Measurements from ENCODE around the gene HOMER2.
"Not testable (repeated sequence)": the region's sequence is repeated elsewhere in the genome, so short reads cannot be mapped to it uniquely, and the experiment has no call there.

HOMER2 gene

DNA sequence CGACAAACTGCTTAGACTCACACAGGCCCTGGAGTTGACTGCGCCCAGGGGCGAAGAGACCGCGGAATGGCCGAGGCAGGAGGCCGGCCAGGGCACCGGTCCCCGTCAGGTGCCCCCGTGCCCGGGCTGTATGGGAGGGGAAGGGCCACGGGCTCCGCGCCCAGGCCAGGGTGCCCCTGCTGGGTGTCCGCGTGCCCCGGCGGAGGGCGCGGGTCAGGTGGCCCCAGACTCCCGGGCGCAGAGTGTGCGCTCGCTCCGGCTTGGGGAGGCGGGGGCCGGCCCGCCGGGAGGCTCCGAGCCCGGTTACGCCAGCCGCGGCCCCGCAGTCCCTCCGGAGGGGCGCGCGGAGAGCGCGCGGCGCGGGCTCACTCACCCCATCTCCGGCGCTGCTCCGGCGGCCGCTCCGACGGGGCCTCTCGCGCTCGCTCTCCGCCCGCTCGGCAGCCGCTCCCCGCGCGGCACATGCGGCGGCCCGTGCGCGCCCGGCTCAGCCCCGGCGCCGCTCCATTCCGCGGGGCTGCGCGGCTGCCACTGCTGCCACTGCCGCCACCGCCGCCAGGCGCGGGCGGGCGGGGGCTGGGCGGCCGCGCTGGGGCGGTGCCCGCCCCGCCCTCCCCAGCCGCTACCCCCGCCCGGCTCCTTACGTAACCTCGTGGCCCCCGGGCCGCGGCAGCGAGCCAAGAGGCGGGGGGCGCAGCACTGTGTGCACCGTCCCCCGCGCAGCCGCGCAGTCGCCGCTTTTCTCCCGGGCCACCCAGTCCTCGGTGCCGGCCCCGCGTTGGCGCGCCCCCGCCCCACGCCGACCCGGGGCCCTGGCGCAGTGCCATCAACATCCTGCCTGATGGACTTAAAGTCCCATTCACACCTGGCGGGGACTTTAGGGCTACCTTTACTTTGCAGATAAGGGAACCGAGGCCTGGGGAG lies at the start of gene HOMER2:
HOMER2 (minus strand) TSS at position 563 of the 924 bp plus-strand sequence; CDS start at position 378, 185 bp downstream.
- peak; percentile 20 for DNase-seq (ENCODE audit: low spot score)

DNA sequence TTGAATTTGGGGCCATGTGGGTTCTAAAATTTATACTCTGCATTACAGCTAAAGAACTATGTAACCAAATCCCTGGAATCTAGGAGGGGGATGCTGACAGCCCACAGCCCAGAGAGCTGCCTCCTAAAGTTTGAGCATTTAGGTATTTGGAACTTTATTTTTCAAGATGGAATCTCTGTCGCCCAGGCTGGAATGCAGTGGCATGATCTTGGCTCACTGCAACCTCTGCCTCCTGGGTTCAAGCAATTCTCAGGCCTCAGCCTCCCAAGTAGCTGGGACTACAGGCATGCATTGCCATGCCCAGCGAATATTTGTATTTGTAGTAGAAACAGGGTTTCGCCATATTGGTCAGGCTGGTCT lies 48.1 kb upstream of the HOMER2 start:
- DNase-seq (ENCODE audit: low spot score), result not testable (repeated sequence)

GRCh38 chr15:82999905-83000671 lies 47.6 kb upstream of the HOMER2 start:
- DNase-seq (ENCODE audit: low spot score), result peak; percentile 84

GRCh38 chr15:82999426-82999825 lies 46.9 kb upstream of the HOMER2 start:
- DNase-seq (ENCODE audit: low spot score), result no peak

- no peak for DNase-seq (ENCODE audit: low spot score)
Measured at GRCh38 chr15:82995938-82996337, 43.4 kb upstream of the HOMER2 start.

DNA sequence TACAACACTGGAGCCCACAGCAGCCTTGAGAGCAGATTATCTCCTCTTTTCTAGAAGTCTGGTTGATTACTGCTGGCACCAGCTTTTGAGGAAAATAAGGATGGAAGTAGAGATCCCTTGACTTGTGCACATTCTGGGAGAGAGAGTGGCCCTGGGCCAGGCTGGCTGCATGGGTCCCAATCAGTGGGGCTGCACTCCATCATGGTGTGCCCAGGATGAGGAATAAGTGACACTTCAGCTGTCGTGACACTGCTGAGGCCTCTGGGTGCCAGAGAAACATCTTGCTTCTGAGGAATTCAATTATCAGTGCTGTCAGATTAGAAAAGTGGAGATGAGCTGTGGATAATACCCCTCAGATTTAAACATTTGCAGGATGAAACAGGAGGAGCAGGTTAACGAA lies 42.6 kb upstream of the HOMER2 start:
- DNase-seq (ENCODE audit: low spot score), result no peak

DNA sequence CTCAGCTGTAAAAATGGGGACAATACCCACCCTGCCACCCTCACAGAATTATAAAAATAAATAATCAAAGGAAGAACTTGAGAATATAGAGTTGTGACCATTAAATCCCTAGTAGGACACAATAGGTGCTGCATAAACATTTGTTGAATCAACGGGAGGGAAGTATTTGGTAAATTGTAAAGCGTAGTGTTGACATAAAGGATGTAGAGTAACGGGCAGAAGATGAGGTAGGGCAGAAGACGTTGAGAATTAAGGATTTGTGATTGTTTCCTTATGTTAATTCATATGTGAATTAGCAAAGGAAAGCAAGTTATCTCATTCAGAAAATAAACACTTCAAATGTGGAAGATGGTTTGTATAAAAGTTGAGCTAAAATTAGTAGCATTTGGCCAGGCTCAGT lies 40.6 kb upstream of the HOMER2 start:
- DNase-seq (ENCODE audit: low spot score), result no peak

DNA sequence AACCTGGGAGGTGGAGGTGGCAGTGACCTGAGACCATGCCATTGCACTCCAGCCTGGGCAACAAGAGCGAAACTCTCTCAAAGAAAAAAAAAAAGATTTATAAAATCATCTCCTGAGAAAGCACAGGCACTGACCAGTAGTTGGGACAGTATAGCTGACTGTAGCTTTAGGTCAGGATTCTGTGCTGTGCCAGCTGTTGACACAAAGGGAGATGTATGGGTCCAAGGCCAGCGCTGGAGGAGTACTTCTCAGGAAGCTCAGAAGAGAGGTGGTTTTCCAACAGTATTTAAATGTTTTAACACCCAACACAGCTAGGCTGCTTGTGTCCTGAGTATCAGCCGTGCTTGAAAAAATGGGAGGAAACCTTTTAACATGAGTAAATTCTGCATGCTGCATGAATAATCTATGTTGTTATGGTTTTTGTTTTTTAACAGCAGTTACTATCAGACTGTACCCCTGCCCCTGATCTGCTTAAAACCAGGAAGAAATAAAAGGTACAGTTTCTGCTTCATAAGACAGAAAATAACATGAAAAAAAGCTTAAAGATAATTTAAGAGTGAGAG lies 40.0 kb upstream of the HOMER2 start:
- no peak for DNase-seq (ENCODE audit: low spot score)

DNA sequence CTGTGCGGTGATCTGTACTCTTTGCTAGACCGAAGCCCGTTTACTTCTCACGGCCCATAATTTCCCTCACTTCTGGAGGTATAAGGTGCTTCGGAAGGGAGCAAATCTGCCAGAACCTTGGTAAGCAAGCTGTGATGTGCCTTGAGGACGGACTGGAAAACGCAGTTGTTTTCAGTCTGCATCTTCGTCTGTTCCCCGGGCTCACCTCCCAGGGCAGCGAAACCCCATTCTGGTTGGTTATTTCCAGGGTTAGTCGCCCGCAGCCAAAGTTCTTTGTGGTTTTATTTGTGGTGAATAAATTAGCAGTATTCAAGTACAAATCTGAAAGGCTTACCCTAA lies 33.9 kb upstream of the HOMER2 start:
- DNase-seq (ENCODE audit: low spot score), result no peak

DNA sequence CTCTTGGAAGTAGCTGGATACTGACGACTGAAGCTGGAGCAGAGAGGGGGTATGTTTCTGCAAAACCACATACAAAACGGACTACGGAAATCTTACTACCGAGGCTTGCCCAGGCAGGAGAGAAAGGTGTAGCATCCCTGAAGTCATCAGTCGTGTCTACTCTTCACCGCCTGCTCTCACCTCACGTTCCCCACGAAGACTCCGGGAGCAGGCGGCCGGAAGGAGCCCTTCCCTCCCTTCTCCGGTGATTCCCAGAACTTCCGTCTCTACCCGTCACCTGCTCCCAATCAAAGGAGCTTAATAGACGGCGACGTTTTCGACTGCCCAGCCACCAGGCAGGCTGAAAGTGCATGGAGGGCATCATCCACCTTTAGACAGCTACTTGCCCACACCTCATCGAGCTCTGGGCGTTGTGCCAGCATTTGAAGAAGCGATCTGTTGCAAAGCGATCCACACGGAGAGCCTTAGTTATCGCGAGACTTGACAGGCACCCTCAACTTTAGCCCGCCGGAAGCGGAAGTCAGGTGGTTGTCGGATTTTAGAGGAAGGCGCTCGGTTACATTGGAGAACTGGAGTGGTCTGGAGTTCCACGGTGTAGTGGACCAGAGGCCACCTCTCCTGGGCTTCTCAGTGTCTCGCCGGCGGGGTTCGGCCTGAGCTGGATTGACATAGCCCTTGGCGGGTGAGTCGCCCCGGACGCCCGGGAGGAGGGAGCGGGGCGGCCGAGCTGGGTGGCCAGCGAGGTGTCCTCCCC lies 33.3 kb upstream of the HOMER2 start, which contains the start of gene RAMAC:
RAMAC (plus strand) TSS at position 523 of the 754 bp plus-strand sequence. CDS start 2,809 bp downstream, outside the sequence.
- peak; percentile 99 for DNase-seq (ENCODE audit: low spot score)

DNA sequence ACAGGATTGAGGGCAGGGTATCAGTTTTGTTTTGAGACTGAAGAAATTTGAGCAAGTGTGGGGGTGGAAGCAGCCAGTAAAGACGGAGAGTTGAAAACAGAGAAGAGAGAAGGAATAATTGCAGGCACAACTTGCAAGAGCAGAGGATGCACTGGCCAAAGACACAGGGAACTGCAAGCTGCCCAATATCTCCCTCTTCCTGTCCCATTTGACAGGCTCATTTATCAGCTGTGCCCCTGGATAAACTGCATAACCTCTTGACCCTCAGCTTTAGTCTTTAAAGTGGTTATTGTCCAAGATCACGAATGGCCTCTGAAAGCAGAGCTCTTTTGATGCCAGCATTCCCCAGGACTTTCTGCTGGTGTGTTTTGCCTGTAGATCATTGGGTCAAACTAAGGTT lies 28.5 kb upstream of the HOMER2 start:
- no peak for DNase-seq (ENCODE audit: low spot score)

- DNase-seq (ENCODE audit: low spot score), result no peak
Measured at GRCh38 chr15:82979726-82980125, 27.2 kb upstream of the HOMER2 start.

- no peak for DNase-seq (ENCODE audit: low spot score)
Measured at GRCh38 chr15:82978438-82978837, 25.9 kb upstream of the HOMER2 start.

DNA sequence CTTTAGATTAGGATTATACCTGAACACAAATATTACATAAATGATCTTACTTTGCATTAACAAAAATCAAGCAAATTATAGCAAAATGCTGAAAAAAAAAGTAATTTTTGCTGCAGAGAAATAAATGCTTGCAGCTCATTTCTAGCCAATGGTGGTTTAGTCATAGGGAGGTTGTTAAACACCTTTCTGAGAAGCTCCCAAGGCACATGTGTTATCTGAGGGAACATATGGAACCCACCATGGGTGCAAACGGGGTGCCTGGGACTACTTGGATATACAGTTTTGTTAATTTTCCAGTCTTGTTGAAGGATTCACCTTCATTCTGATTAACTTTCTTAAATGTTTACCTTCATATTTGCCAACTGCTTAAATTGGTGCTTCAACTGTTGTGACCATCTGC lies 24.6 kb upstream of the HOMER2 start:
- no peak for DNase-seq (ENCODE audit: low spot score)

DNA sequence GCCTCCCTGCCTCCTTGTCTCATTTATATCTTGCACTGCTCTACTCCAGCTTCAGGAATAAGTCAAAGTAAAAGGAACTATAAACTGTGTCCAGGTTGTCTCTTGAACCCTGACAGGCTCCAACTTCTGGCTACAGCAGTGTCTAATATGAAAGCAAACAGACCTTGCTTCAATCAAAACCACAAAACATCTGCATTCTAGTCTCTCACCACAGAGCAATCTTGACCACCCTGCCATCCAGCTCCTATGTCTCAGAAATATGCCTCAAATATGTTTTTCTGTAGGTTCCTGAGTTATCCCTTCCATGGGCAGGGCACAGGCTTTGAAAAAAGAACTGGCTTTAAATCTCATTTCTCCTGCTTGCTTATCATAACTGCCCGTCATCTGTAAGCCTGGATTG lies 20.5 kb upstream of the HOMER2 start:
- DNase-seq (ENCODE audit: low spot score), result no peak

GRCh38 chr15:82971218-82971984 lies 18.9 kb upstream of the HOMER2 start:
- DNase-seq (ENCODE audit: low spot score), result no peak

DNA sequence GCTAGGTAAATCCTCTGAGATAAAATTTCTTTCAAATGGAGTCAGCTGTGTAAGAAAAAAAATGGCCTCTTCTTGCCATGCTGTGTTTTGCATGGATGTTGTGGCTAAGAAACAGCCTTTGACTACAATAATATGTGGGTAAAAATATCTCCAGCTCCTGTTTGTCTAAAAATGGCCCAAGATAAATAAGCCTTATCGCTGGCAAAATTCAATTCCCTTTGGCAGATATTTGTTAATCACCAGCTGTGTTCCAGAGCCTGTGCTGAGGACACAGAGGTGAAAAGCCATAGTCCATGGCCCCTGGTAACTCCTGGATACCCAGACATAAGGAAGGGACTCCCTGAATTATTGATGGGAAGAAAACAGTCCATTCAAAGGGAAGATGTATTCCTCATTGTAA lies 18.2 kb upstream of the HOMER2 start:
- no peak for DNase-seq (ENCODE audit: low spot score)

GRCh38 chr15:82970078-82970686 lies 17.7 kb upstream of the HOMER2 start:
- DNase-seq (ENCODE audit: low spot score), result no peak

- no peak for DNase-seq (ENCODE audit: low spot score)
Measured at GRCh38 chr15:82969353-82969752, 16.8 kb upstream of the HOMER2 start.

DNA sequence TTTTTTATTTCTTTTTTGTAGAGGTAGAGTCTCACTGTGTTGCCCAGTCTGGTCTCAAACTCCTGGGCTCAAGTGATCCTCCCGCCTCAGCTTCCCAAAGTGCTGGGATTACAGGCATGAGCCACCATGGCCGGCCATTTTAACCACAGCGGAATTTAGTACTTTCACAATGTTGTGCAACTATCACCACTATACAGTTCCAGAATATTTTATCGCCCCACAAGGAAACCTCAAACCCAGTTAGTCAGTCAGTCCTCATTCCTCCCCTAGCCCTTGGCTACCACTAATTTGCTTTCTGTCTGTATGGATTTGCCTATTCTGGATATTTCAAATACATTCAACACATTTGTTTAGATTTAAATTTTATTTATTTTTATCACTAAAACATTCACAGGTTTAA lies 15.5 kb upstream of the HOMER2 start:
- no peak for DNase-seq (ENCODE audit: low spot score)

DNA sequence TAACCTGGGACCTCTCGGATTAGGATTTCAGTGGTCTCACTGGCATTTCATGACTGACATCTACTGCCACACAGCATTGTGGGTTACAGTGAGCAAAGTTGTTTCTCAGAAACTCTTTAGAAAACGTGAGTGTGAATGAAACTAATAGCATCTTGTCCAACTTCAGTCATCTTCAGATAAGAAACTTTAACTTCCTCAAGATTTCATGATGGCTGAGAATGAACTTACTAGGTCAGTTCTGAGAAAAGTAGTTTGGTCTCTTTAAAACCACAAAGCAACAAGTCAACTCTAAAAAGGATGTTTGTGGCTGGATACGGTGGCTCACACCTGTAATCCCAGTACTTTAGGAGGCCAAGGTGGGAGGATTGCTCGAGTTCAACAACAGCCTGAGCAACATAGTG lies 14.2 kb upstream of the HOMER2 start:
- DNase-seq (ENCODE audit: low spot score), result no peak
